Astrocyte of the hippocampus (primary cell): ENCODE measurements around the gene RUSF1.
"Not testable (repeated sequence)": the region's sequence is repeated elsewhere in the genome, so short reads cannot be mapped to it uniquely, and the experiment has no call there.

Experiments
- DNase-seq: peaks from one replicate; pipeline ENCODE4 v3.0.0; 2011; ENCODE audit warnings: low read depth, low spot score

Gene RUSF1

DNA sequence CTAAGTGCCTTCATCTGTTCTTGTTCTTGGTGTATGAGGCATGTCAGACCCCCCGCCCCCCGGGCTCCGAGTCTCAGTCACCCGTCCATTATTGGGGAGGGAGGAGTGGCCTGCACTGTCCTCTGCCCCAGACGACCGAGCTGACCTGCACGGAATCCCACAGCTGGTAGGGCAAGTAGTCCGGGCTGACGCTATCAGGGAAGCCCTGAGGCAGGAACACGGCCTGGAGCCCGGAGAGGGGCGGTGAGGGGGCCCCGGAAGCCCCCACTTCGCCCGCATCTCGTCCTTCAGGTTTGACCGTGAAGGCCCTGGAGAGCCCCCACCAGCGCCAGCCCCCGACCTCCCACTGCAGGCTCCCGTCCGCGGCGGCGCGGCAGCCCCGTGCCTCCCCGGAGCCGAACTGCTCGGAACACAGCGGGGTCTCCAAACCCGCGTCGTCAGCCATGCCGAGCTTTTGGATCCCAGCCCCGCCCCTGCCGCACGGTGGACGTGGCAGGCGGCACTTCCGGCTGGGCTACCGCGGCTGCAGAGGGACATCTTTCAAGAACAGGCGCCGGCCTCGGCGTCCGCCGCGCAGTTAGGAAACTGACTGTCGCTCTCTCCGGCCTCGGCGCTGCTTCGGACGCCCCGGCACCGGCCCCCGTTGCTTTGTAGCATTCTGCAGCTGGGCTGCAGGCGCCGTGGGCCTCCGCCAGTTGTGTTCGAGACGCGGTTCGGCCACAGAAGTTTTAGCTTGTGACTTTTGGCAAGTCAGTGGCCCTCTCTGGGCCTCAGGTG, at the start of gene RUSF1:
Gene RUSF1, minus strand, starts transcription at position 463 of the 777 bp plus-strand sequence. Its CDS starts 18 bp downstream, at position 445.
- DNase-seq = peak; percentile 95

DNA sequence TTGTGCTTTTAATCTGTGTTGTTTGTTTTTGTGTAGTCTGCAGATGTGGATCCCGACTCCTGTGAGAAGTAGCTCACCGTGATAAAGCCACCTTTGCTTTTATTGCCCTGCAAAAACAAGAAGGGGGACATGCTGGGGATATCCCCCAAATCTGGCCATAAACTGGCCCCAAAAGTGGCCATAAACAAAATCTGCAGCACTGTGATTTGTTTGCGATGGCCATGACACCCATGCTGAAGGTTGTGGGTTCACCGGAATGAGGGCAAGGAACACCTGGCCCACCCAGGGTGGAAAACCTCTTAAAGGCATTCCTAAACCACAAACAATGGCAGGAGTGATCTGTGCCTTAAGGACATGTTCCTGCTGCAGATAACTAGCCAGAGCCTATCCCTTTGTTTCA, 34.6 kb upstream of the RUSF1 start:
- DNase-seq = no peak

GRCh38 chr16:31539762-31540161, 31.6 kb upstream of the RUSF1 start:
- DNase-seq = not testable (repeated sequence)

DNA sequence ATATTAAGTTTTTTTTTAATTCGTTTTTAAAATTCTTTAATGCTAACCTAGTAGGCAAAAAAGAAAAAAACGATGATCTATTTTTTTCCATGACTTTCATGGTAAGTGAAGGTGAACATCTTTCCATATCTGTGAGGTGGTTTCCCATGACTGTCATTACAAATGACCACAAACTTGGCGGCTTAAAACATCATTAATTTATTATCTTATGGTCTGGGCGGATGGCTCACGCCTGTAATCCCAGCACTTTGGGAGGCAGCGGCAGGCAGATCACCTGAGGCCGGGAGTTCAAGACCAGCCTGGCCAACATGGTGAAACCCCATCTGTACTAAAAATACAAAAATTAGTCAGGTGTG, 30.0 kb upstream of the RUSF1 start:
- DNase-seq = not testable (repeated sequence)

DNA sequence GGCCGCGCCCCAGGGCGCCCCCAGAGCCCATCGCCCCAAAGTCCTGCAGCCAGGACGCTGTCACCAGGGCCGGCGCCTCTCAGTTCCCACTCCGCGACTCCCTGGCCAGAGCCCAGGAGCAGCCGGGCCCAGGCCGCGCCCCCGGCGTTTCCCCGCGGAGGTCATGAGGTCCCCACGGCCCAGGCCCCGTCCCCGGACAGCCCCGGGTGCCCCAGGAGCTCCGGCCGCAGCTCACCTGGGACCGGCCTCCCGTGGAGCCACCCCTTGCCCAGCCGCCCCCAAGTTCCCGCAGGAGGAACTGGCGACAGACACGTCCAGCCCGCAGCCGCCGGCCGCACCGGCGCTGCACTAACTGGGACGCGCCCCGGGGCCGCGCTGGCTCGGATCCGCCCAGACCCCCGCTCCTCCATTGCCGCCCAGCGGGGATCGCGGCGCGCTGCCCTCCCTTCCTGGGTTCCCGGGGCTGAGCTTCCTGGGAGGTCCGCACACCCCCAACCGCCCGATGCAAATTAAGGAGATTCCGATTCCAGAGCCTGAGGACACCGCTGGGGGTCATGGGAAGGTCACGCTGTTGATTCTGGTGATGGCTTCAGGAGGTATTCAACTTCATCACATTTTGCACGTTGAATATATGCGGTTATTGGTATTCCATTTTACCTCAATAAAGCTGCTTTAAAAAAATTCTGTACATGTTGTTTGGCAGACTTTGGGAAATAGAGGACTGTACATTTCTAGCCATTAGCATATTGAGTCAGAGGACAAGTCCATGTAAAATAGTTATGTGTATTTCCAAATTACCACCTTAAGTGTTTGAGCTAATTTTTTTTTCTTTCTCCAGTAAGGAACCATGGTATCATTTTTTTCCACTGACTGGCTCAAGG, 29.4 kb upstream of the RUSF1 start:
- peak; percentile 62 for DNase-seq

DNA sequence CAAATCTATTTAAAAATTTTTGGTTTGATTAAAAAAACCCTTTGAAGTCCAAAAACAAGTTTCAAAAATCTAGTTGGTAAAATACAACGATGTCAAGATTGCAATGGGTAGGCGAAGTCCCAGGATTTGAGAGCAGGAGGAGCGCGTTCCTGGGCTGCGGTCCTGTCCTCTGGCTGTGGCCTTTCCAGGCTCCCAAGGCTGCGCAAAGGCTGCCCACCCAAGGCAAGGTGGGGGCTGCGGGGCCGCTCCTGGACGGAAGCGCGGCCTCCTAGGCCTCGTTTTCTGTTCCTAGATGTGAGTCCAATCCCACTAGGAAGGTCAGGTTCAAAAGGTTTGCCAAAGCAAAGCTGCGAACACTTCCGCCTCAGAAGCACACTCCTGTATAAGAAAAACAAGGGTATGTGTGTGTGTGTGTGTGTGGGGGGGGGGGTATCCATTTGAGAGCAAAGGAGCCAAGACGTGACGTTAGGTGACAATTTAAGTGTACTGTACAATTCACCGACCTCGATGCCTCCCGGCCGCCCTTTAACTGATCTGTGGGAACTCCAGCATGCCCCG, 28.7 kb upstream of the RUSF1 start:
- DNase-seq = no peak

- no peak for DNase-seq
Observed at GRCh38 chr16:31535737-31536136, 27.5 kb upstream of the RUSF1 start.

- no peak for DNase-seq
Observed at GRCh38 chr16:31532896-31533295, 24.7 kb upstream of the RUSF1 start.

DNA sequence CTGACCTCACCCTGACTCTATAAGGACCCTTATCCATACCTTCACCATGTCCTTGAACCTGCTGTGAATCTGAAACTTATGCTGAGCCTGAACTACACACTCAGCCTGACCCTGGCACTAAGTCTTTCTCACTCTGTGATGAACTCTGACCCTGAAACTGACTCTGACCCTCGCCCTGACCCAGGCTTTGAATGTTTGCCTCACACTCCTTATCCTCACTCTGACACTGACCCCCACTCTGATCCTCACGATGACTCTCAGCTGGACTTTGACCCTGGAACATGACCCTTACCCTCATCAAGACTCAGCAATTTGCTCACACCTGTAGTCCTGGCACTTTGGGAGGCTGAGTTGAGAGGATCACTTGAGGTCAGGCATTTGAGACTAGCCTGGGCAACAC, 23.9 kb upstream of the RUSF1 start:
- no peak for DNase-seq

- DNase-seq = no peak
Observed at GRCh38 chr16:31531096-31531495, 22.9 kb upstream of the RUSF1 start.

- DNase-seq = no peak
Observed at GRCh38 chr16:31530405-31530804, 22.2 kb upstream of the RUSF1 start.

DNA sequence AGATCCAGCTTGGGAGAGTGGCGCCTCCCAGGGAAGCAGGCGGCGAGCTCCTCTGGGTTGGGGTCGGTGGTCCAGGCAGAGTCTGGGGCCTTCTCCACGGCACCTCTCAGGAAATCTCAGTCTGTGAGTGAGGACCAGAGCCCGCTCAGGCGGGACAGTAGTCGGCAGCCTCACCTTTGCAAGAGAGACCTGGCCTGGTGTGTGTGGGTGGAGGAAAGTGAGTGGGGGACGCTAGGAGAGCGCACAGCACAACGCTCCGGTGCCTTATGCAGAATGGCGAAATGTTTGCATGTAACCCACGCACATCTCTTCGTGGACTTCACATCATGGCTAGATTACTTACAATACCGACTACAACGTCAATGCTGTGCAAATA, 21.7 kb upstream of the RUSF1 start:
- DNase-seq = no peak

- DNase-seq = peak; percentile 94
Observed at GRCh38 chr16:31529108-31529936, 21.1 kb upstream of the RUSF1 start.

DNA sequence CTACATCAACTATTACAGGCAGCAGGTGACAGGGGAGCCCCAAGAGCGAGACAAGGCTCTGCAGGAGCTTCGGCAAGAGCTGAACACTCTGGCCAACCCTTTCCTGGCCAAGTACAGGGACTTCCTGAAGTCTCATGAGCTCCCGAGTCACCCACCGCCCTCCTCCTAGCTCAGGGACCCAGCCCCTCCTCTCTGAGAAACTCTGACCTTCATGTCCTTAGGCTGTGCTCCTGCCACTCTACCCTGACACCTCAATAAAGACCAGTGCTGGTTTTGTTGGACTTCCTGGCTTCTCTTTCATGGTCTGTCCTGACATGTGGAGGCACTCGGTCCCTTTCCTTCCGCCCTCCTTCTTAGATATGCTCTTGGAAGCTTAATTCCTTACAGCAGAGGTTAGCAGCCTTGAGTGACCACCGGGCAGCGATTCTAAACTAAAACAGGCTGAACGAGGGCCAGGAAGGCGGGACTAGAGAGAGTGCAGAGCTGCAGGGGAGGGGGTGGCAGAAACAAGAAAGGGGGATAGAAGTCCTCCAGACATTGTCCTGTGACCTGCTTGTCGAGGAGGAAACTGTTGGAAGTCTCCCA, 20.4 kb upstream of the RUSF1 start:
- DNase-seq = no peak

- no peak for DNase-seq
Observed at GRCh38 chr16:31527734-31528274, 19.6 kb upstream of the RUSF1 start, which contains the start of gene AHSP. AHSP (plus strand) TSS chr16:31527900; CDS start chr16:31528140, 240 bp downstream.

DNA sequence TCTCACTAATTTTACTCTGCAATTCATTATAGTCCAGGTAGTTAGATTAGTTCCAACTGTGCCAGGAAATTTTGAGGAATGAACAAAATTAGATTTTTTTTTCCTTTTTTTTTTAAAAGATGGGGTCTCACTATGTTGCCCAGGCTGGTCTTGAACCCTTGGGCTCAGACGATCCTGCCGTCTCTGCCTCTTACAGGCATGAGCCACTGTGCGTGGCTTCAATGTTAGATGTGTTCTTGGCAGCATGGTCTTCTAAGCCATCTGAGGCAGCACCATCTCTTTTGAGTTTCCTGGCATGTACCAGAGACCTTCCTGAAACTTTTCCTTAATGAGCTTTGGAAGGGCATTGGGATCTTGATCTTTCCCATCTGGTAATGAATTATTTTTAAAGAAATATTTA, 16.9 kb upstream of the RUSF1 start:
- no peak for DNase-seq

DNA sequence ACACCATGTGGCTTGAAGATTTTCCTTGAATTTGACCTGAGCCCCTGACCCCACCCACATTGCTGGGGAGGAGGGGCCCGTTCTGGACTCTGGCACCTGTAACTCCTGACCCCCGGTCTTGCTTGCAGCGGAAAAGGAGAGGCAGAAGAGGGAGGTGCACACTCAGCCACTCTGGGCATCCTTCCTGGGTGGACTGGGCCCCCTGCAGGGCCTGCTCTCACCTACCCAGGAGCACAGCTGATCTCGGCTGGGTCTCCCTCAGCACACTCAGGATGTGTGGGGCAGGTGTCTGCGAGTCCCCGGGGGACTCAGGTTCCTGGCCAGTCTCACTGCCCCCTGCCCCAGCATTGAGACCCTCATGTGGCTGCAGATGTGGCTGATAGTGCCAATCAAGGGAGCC, 15.6 kb upstream of the RUSF1 start:
- DNase-seq = not testable (repeated sequence)

GRCh38 chr16:31522071-31522470, 13.9 kb upstream of the RUSF1 start:
- DNase-seq = no peak

DNA sequence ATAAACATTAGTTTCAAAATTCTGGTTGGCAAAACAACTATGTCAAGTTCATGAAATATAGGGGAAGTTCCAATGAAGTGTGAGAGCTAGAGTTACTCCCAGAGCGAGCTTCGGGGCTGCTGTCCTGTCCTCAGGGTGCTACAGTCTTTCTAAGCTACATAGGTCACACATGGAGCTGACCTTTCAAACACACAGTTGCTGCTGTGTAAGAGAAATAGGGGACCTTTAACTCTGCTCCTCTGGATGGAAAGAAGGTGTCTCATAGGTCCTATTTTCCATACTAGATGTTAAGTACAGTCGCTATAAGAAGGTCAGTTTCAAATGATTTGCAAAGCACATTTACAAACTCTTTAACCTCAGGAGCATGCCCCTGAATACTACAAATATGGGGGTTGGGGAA, 13.2 kb upstream of the RUSF1 start:
- DNase-seq = no peak

DNA sequence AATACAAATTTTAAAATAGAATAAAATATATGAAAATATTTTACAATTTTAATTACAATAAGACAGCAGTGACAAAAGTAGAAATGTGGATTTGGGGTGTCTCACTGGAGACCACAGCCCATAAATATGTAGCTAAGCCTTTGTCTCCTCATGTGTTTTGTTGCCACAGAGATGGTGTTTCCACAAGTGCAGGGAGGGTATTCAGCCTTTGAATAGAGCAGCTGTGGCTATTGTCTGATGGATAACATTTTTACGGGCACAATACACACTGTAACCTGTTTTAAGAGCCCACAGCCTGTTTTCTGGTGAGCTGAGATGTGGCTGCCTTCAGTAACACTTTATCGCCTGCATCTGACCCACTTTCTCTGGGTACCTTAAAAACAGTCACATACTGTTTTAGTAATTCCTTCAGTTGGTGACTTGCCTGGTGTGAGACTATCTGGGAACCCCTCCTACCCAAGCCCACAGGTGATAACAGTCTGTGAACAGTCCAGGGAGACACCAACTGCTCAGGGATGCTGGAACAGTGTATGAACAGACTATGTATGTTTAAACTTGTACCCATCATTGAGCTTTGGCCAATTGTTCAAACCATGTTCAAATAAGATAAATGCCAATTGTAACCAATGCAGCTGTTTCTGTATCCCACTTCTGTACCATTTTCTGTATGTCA, 11.7 kb upstream of the RUSF1 start:
- DNase-seq = no peak
